Sciatic nerve (tissue), 2 donors: ENCODE results near the gene TMC5. TPM values are rescaled to one million over a fixed set of nuclear protein-coding genes. Genes with fewer than 3 reads are reported as not detected.
"Not testable (repeated sequence)": the region's sequence is repeated elsewhere in the genome, so short reads cannot be mapped to it uniquely, and the experiment has no call there.

Experiments
- ATAC-seq: fragments of 200-7000 bp; cut with Tn5 transposase; one replicate; pipeline ENCODE4 v1.9.1; 2020; ENCODE audit warnings: mild to moderate bottlenecking, moderate library complexity
- DNase-seq: peaks from one replicate; pipeline ENCODE4 v3.0.0-alpha.2; 2020; ENCODE audit warnings: low spot score
- intact Hi-C: fragments of 100-400 bp; cut with DNase I; formaldehyde crosslinking; loops from one replicate; pipeline ENCODE4 v1.14.2; 2022
- total RNA-seq: library from RNA; stranded (reverse); fragmentation: NEBNext Ultra II Directional; extraction: Animal tissue kit (Norgen Biotek cat#: 25700); gene quantifications from one replicate; pipeline ENCODE4 v1.2.1, GENCODE V29; 2021
- donor health status: DM: no; HTN: no; CAD: no.
- donor health status: DM: no; HTN: no; CAD: no.

The TMC5 gene, protein sequence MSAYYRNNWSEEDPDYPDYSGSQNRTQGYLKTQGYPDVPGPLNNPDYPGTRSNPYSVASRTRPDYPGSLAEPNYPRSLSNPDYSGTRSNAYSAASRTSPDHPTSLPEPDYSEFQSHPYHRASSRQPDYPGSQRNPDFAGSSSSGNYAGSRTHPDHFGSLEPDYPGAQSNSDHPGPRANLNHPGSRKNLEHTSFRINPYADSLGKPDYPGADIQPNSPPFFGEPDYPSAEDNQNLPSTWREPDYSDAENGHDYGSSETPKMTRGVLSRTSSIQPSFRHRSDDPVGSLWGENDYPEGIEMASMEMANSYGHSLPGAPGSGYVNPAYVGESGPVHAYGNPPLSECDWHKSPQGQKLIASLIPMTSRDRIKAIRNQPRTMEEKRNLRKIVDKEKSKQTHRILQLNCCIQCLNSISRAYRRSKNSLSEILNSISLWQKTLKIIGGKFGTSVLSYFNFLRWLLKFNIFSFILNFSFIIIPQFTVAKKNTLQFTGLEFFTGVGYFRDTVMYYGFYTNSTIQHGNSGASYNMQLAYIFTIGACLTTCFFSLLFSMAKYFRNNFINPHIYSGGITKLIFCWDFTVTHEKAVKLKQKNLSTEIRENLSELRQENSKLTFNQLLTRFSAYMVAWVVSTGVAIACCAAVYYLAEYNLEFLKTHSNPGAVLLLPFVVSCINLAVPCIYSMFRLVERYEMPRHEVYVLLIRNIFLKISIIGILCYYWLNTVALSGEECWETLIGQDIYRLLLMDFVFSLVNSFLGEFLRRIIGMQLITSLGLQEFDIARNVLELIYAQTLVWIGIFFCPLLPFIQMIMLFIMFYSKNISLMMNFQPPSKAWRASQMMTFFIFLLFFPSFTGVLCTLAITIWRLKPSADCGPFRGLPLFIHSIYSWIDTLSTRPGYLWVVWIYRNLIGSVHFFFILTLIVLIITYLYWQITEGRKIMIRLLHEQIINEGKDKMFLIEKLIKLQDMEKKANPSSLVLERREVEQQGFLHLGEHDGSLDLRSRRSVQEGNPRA
- total RNA-seq = 1.7 TPM

DNA sequence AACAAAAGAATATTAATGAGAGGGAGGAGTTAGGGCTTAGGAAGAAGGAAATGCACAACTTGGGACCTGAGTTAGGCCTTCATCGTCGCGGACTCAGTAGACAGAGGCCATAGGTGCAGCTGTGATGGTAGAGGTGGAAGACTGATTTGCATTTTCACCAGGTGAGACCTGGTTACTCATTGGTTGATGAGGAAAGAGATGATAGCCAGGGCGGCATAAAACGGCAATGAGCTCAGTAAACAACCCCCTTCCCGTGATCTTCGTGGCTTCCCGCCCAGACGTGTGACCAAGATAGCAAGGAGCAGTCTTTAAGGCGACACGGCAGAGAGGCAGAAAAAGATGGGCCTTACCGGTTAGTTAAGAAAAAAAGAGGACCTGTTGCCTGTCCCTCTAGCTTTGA lies at the start of gene TMC5:
TSS of gene TMC5 (plus strand) at position 244 of the 400 bp plus-strand sequence. CDS start 22,156 bp downstream, outside the sequence.
- DNase-seq (no peak), ATAC-seq (no peak)
- intact Hi-C loops = no loop called here

GRCh38 chr16:19372541-19372940 lies 45.1 kb upstream of the TMC5 start:
- intact Hi-C loops = loop anchor here (5.0 to 10.0 kb wide), 2 partner anchors 208 to 285 kb away; partner anchors contain the start of gene SYT17
- DNase-seq, ATAC-seq: not testable (repeated sequence)

- ATAC-seq (no peak), DNase-seq (no peak)
- intact Hi-C loops = loop anchor here (5.0 to 10.0 kb wide), 2 partner anchors 210 to 287 kb away; partner anchors contain the start of gene SYT17
Observed at GRCh38 chr16:19374402-19374801, 43.3 kb upstream of the TMC5 start.

- DNase-seq (peak; percentile 63), ATAC-seq (peak; percentile 78)
- intact Hi-C loops = loop anchor here (10.0 kb wide), 1 partner anchor 211 kb away; the partner anchor contains the start of gene SYT17
Observed at GRCh38 chr16:19375561-19376158, 42.0 kb upstream of the TMC5 start.

GRCh38 chr16:19377864-19378263 lies 39.8 kb upstream of the TMC5 start:
- DNase-seq = no peak

GRCh38 chr16:19378511-19378910 lies 39.2 kb upstream of the TMC5 start:
- DNase-seq (no peak), ATAC-seq (no peak)
- intact Hi-C loops = loop anchor here (10.0 kb wide), 1 partner anchor 214 kb away; the partner anchor contains the start of gene SYT17

More at GRCh38 chr16:19377864-19378263, 39.8 kb upstream of the TMC5 start:
- intact Hi-C loops = loop anchor here (10.0 kb wide), 1 partner anchor 213 kb away; the partner anchor contains the start of gene SYT17
- ATAC-seq = no peak

- intact Hi-C loops = loop anchor here (10.0 kb wide), 1 partner anchor 215 kb away; the partner anchor contains the start of gene SYT17
Observed at GRCh38 chr16:19379838-19380237, 37.8 kb upstream of the TMC5 start.

GRCh38 chr16:19380328-19380727 lies 37.4 kb upstream of the TMC5 start:
- DNase-seq (no peak), ATAC-seq (no peak)
- intact Hi-C loops = no loop called here

More at GRCh38 chr16:19379838-19380237, 37.8 kb upstream of the TMC5 start:
- ATAC-seq (no peak), DNase-seq (no peak)

DNA sequence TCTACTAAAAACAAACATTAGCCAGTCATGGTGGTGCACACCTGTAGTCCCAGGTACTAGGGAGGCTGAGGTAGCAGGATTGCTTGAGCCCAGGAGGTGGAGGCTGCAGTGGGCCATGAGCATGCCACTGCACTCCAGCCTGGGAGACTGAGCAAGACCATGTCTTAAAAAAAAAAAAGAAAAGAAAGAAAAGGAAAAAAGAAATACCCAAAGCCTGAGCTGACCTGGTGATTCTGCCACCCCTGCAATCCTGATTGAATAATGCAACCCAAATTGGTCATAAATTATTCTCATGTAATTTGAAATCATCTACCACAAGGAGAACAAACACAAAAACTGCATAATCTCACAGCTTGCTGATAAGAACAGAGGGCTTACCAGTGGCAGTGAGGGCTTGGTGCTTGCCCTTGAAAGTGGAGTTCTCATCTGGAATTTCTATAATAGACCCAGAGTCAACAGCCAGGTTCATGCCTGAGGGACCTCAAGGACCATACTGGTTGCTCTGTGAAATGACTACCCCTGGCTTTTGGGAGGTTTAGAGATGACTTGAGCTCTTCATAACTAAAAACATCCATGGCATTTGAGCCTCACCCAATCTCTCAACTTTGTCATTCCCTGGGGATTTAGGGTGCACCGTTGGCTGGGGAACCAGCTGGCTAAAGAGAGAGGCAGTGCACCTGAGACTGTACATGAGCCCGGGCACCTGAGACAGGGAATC lies 35.4 kb upstream of the TMC5 start:
- ATAC-seq (no peak), DNase-seq (no peak)
- intact Hi-C loops = no loop called here

GRCh38 chr16:19382887-19383816 lies 34.5 kb upstream of the TMC5 start:
- no peak for DNase-seq
- intact Hi-C loops = no loop called here
- no peak for ATAC-seq

- intact Hi-C loops = no loop called here
- no peak for DNase-seq
- ATAC-seq = no peak
Observed at GRCh38 chr16:19384656-19385055, 33.0 kb upstream of the TMC5 start.

- ATAC-seq = no peak
- no peak for DNase-seq
- intact Hi-C loops = no loop called here
Observed at GRCh38 chr16:19386525-19386924, 31.2 kb upstream of the TMC5 start.

DNA sequence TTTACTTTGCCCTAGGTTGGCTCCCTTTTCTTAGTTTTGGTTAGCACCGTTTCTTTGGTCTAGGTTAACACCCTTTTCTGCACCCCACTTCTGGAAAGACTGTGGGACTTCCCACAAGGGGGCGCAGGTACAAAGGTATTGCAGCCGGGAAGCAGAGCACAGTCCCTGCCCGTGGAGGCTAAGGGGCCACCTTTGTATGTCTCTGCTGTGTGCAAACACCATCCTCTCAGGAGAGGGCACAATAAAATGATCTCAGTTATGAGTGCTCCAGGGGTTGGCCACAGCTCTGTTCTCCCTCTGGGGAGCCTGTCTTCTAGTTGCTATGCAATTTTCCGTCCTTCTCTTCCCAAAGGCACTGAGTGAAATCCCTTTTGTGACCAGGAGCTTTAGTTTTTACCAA lies 28.4 kb upstream of the TMC5 start:
- ATAC-seq (no peak), DNase-seq (peak; percentile 64)
- intact Hi-C loops = loop anchor here (2.0 kb wide), 1 partner anchor 114 kb away; no protein-coding TSS in a partner anchor

DNA sequence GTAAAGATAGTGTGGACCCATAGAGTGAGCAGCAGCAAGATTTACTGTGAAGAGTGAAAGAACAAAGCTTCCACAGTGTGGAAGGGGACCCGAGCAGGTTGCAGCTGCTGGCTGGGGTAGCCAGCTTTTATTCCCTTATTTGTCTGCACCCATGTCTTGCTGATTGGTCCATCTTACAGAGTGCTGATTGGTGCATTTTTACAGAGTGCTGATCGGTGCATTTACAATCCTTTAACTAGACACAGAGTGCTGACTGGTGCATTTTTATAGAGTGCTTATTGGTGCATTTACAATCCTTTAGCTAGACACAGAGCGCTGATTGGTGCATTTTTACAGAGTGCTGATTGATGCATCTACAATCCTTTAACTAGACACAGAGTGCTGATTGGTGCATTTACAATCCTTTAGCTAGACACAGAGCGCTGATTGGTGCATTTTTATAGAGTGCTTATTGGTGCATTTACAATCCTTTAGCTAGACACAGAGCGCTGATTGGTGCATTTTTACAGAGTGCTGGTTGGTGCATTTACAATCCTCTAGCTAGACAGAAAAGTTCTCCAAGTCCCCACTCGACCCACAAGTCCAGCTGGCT lies 26.4 kb upstream of the TMC5 start:
- DNase-seq, ATAC-seq, intact Hi-C loops: not testable (repeated sequence)

DNA sequence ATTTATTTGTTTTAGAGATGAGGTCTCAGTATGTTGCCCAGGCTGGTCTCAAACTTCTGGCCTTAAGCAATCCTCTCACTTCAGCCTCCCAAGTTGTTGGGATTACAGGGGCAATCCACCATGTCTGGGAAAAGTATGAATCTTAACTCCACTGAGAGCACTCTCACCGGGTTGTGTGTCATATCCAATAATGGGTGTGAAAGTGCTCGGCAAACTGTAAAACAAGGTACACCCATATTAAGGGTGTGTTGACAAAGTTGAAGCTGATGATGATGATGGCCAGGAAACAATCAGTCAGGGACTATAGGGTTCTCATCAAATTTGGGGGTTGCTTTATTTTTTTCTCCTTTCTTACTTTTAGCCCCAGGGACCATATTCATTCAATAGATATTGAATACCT lies 25.3 kb upstream of the TMC5 start:
- ATAC-seq = no peak
- no peak for DNase-seq
- intact Hi-C loops = no loop called here

DNA sequence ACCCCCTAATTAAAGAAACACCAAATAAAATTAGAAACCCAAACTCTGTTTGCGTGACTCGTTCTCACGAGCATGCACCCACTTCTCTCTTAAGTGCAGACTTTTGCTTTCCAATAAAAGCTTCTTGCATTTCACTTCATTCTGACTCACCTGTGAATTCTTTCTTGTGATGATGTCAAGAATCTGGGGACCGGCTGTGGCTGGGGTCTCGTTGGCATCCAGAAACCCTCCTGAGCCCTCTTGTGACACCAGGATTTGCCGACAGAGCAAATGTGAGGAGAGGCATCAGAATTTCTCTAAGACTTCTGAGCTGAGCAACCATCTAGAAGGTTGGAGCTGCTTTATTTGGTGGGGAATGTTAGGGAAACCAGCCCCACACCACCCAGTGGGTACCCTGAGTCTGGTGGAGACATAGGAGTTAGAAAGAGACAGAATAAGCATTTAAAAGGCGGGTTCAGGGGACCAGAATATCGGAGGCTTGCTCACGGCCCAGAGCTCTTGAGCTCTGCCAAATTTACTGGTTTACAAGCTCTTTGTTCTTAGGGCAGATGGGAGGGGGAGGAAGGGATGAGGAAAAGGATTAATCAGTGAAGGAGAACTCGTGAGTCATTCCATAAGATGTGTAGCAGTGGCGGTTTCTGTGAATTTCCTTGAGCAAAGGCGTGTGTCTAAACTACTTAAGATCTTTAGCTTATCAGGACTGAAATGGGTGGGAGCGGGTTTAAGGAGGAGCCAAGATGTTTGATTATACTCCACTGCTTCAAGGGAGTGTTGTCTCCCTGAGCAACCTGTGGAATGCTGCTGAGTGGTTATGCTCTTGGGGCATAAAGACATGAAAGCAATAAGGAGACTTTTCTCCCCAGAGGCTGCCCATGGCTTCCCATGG lies 24.2 kb upstream of the TMC5 start:
- no peak for DNase-seq
- ATAC-seq = no peak
- intact Hi-C loops = no loop called here
